ENCODE results near the gene ETNK2.

GRCh38 chr1:204113896-204114295 is 37.9 kb downstream of the ETNK2 start:
- TF ChIP-seq CTCF (IDR thresholded peaks at IDR 0.05) (no peak), POLR2AphosphoS5 (IDR thresholded peaks at IDR 0.05) (no peak)
